ENCODE data around the gene POU6F2. TPM values are rescaled to one million over a fixed set of nuclear protein-coding genes. Genes with fewer than 3 reads are reported as not detected.

POU6F2 gene
- total RNA-seq, 2 experiments from 2014 or later, result 0.32 TPM; not detected in 1

- Mint-ChIP-seq H3K27ac (no peak overlapping the region), H3K36me3 (no peaks in the 10 kb centered on the region), H3K4me3 (peak overlapping the region; percentile 43), H3K9me3 (ENCODE audit: low read depth) (no peaks in the 10 kb centered on the region), H3K27me3 (peaks cover 10% of the 10 kb centered on the region), H3K4me1 (no peaks in the 10 kb centered on the region)
- DNase-seq (no peak), ATAC-seq (no peak)
- CTCF ChIA-PET, result no interaction called here
Observed at GRCh38 chr7:39130857-39131526, 153.3 kb downstream of the POU6F2 start.

GRCh38 chr7:39132306-39132705 is 154.6 kb downstream of the POU6F2 start:
- Mint-ChIP-seq H3K4me1 (no peaks in the 10 kb centered on the region), H3K27ac (no peak overlapping the region), H3K9me3 (ENCODE audit: low read depth) (no peaks in the 10 kb centered on the region), H3K36me3 (no peaks in the 10 kb centered on the region), H3K4me3 (no peak overlapping the region), H3K27me3 (peaks cover 10% of the 10 kb centered on the region)
- CTCF ChIA-PET, result no interaction called here
- DNase-seq (no peak), ATAC-seq (no peak)

- Mint-ChIP-seq H3K4me1 (no peaks in the 10 kb centered on the region), H3K27me3 (peaks cover 10% of the 10 kb centered on the region), H3K4me3 (no peak overlapping the region), H3K36me3 (no peaks in the 10 kb centered on the region), H3K9me3 (ENCODE audit: low read depth) (no peaks in the 10 kb centered on the region), H3K27ac (no peak overlapping the region)
- DNase-seq (no peak), ATAC-seq (no peak)
- CTCF ChIA-PET, result no interaction called here
Observed at GRCh38 chr7:39133088-39133487, 155.4 kb downstream of the POU6F2 start.

DNA sequence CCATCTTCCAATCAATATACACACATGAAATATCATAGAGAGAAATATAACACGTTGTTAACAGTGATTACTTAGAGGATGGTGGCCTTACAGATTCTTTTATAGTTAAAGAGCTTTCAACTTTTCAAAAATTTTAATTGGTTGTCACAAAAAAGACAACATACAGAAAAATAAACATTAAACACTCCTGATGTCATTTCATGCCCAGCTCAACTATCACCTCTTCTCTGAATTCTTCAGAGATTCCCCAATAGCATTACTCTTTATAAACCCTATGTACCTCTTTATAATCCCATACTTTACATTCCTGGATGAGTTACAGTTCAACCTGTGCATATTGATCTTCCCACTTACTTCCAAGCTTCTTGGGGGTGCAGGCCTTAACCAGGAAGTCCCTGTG is 159.8 kb downstream of the POU6F2 start:
- Mint-ChIP-seq H3K27me3 (peaks cover 4% of the 10 kb centered on the region), H3K9me3 (ENCODE audit: low read depth) (no peaks in the 10 kb centered on the region), H3K4me1 (no peaks in the 10 kb centered on the region), H3K4me3 (no peak overlapping the region), H3K36me3 (no peaks in the 10 kb centered on the region), H3K27ac (no peak overlapping the region)
- ATAC-seq (no peak), DNase-seq (no peak)
- CTCF ChIA-PET, result no interaction called here

DNA sequence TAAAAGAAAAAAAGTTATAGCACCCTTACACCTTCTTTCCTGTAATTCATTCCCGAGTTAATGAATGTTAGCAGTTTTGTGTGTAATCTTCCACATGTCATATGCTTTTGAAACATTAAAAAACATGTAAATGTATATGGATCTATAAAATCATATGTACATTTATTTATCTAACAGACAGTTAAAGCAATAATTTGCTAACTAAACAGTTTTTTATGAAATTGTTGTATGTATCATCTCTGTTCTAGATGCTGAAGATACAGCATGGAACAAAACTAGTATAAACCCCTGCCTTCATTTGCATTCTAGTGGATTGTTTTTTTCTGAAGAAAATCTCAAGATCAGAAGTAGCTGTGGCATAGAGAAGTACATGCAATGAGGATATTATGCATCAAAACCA is 165.0 kb downstream of the POU6F2 start:
- Mint-ChIP-seq H3K4me3 (no peak overlapping the region), H3K4me1 (no peaks in the 10 kb centered on the region), H3K36me3 (no peaks in the 10 kb centered on the region), H3K27me3 (no peaks in the 10 kb centered on the region), H3K9me3 (ENCODE audit: low read depth) (no peaks in the 10 kb centered on the region), H3K27ac (no peak overlapping the region)
- DNase-seq, result no peak
- CTCF ChIA-PET, result no interaction called here
- ATAC-seq, result no peak

DNA sequence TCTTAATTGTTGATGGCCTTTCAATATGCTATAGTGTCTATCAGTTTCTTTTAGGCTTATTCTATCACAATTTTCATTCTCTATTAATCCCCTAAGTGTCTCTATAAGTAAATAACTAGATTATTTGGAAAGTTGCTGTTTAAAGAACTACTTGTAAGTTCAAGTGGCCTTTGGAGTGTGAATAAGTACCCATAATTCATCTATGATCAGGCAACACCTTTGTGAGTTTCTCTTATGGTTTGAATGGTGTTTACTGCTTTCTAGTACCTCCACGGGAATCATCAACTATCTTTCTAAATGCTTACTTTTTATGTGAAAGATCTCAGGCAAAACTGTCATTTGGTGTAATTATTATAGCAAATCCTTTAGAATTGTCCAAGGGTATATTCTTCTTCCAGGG is 166.7 kb downstream of the POU6F2 start:
- Mint-ChIP-seq H3K27me3 (no peaks in the 10 kb centered on the region), H3K9me3 (ENCODE audit: low read depth) (no peaks in the 10 kb centered on the region), H3K36me3 (no peaks in the 10 kb centered on the region), H3K4me3 (no peak overlapping the region), H3K27ac (no peak overlapping the region), H3K4me1 (no peaks in the 10 kb centered on the region)
- ATAC-seq (no peak), DNase-seq (no peak)
- CTCF ChIA-PET, result no interaction called here

DNA sequence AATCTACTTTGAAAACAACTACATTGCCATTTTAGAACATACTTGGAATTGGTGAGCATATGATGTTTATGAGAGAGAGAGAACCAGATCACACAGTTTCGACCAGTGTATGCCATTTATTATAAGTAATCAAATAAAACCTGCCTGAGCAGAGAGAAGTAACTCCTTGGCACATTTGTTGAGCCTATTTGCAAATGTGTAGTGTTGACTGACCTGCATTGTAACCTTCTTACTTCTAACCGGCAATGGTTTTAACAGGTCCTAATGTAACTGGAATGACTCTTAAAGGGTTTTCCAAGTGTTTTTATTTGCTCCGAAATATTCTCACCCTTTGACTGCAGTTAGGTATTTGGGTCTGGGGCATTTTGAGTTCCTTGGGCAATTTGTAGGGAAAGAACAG is 167.6 kb downstream of the POU6F2 start:
- no peak for ATAC-seq
- CTCF ChIA-PET, result no interaction called here
- DNase-seq, result no peak
- Mint-ChIP-seq H3K27ac (no peak overlapping the region), H3K4me1 (no peaks in the 10 kb centered on the region), H3K9me3 (ENCODE audit: low read depth) (no peaks in the 10 kb centered on the region), H3K4me3 (no peak overlapping the region), H3K27me3 (no peaks in the 10 kb centered on the region), H3K36me3 (no peaks in the 10 kb centered on the region)

GRCh38 chr7:39145935-39146334 is 168.2 kb downstream of the POU6F2 start:
- Mint-ChIP-seq H3K36me3 (no peaks in the 10 kb centered on the region), H3K27me3 (no peaks in the 10 kb centered on the region), H3K4me3 (no peak overlapping the region), H3K9me3 (ENCODE audit: low read depth) (no peaks in the 10 kb centered on the region), H3K27ac (no peak overlapping the region), H3K4me1 (no peaks in the 10 kb centered on the region)
- CTCF ChIA-PET, result no interaction called here
- no peak for ATAC-seq
- no peak for DNase-seq

GRCh38 chr7:39152701-39153100 is 175.0 kb downstream of the POU6F2 start:
- Mint-ChIP-seq H3K27ac (no peak overlapping the region), H3K4me3 (no peak overlapping the region), H3K4me1 (no peaks in the 10 kb centered on the region), H3K27me3 (no peaks in the 10 kb centered on the region), H3K36me3 (no peaks in the 10 kb centered on the region), H3K9me3 (ENCODE audit: low read depth) (no peaks in the 10 kb centered on the region)
- no peak for ATAC-seq
- CTCF ChIA-PET, result no interaction called here
- DNase-seq, result no peak

DNA sequence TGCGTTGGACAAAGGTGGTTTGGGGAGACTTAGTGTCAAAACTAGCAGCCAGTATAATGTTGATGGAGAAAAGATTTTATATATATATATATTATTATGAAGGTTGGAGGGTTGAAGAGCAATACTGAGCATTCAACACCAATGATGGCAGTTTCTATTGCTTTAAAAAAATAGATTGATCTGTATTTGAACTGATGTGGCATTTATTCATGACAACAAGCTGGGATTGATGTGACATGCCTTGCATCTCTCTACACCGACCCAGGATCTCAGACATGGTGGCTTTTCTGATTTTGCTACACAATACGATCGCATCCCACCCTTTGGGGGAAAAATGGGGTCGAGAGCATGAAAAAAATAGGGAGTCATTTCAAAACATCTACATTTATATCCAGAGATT is 175.4 kb downstream of the POU6F2 start:
- no peaks in the 10 kb centered on the region for H3K9me3 Mint-ChIP-seq (ENCODE audit: low read depth)
- no peak overlapping the region for H3K4me3 Mint-ChIP-seq
- H3K36me3 Mint-ChIP-seq, result no peaks in the 10 kb centered on the region
- CTCF ChIA-PET, result no interaction called here
- H3K27ac Mint-ChIP-seq, result no peak overlapping the region
- H3K27me3 Mint-ChIP-seq, result no peaks in the 10 kb centered on the region
- no peaks in the 10 kb centered on the region for H3K4me1 Mint-ChIP-seq
- DNase-seq (no peak), ATAC-seq (no peak)

- Mint-ChIP-seq H3K27me3 (no peaks in the 10 kb centered on the region), H3K36me3 (no peaks in the 10 kb centered on the region), H3K4me1 (no peaks in the 10 kb centered on the region), H3K9me3 (ENCODE audit: low read depth) (no peaks in the 10 kb centered on the region), H3K27ac (no peak overlapping the region), H3K4me3 (no peak overlapping the region)
- no peak for ATAC-seq
- CTCF ChIA-PET, result no interaction called here
- DNase-seq, result no peak
Observed at GRCh38 chr7:39153647-39154046, 175.9 kb downstream of the POU6F2 start.

DNA sequence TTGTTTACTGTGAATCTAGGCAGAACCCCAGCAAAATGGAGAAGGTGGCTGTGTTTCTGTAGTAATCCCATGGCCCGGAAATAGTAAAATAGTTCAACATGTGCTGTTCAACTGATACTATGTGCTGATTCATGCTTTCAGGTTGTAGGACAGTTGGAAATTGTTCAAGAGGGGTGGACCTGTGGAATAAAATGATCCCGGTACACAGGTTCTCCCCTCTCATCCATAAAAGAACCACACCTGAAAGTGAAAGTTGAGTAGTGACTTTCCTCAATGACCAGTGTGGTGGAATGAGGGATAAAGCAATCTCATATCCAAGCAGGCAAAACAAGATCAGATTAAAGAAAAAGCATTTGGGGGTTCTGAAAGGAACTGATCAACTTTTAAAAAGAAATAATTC is 177.1 kb downstream of the POU6F2 start:
- Mint-ChIP-seq H3K36me3 (no peaks in the 10 kb centered on the region), H3K9me3 (ENCODE audit: low read depth) (no peaks in the 10 kb centered on the region)
- CTCF ChIA-PET, result no interaction called here

DNA sequence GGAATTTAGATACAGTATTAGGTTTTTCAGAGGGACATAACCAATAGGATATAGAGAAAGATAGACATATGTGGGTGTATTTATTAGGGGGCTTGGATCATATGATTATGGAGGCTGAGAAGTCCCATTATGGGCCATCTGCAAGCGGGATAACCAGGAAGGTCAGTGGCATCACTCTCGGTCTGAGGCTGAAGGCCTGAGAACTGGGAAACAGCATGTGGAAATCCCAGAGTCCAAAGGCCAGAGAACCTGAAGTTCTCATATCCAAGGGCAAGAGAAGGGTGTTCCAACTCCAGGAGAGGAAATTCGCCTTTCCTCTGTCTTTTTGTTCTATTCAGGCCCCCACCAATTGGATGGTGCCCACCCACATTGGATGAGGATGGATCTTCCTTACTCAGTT is 180.7 kb downstream of the POU6F2 start:
- no peaks in the 10 kb centered on the region for H3K4me1 Mint-ChIP-seq
- H3K9me3 Mint-ChIP-seq (ENCODE audit: low read depth), result no peaks in the 10 kb centered on the region
- no peaks in the 10 kb centered on the region for H3K36me3 Mint-ChIP-seq
- H3K27ac Mint-ChIP-seq, result no peak overlapping the region
- ATAC-seq, result no peak
- DNase-seq, result no peak
- no peak overlapping the region for H3K4me3 Mint-ChIP-seq
- no peaks in the 10 kb centered on the region for H3K27me3 Mint-ChIP-seq
- CTCF ChIA-PET, result no interaction called here

More for the DNA sequence above, 177.1 kb downstream of the POU6F2 start:
- ATAC-seq (no peak), DNase-seq (no peak)
- no peak overlapping the region for H3K4me3 Mint-ChIP-seq
- H3K4me1 Mint-ChIP-seq, result no peaks in the 10 kb centered on the region
- H3K27me3 Mint-ChIP-seq, result no peaks in the 10 kb centered on the region
- H3K27ac Mint-ChIP-seq, result no peak overlapping the region

DNA sequence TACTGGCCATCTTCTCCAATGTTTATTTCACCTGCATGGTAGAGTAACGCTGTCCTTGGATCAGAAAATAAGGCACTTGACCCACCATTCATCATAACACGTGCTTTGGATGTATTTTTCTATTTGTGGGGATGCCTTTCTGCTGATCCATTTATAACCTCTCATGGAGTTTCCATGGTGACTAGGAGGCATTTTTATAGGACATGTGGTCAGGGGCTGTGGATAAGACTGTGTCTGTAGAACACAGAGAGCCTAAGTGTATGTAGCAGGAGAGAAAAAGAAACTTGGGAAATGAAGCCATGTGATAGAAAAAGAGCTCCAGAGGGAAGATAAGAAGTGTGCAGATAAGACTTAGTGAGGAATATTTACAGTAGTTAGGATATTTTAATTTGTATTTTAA is 184.2 kb downstream of the POU6F2 start:
- no peak for ATAC-seq
- Mint-ChIP-seq H3K36me3 (no peaks in the 10 kb centered on the region), H3K9me3 (ENCODE audit: low read depth) (no peaks in the 10 kb centered on the region), H3K4me3 (no peak overlapping the region), H3K4me1 (no peaks in the 10 kb centered on the region), H3K27ac (no peak overlapping the region), H3K27me3 (no peaks in the 10 kb centered on the region)
- CTCF ChIA-PET, result no interaction called here
- DNase-seq, result no peak

GRCh38 chr7:39164887-39165286 is 187.2 kb downstream of the POU6F2 start:
- H3K27me3 Mint-ChIP-seq, result no peaks in the 10 kb centered on the region
- no peaks in the 10 kb centered on the region for H3K9me3 Mint-ChIP-seq (ENCODE audit: low read depth)
- CTCF ChIA-PET, result no interaction called here
- DNase-seq (no peak), ATAC-seq (no peak)
- no peak overlapping the region for H3K4me3 Mint-ChIP-seq
- no peak overlapping the region for H3K27ac Mint-ChIP-seq
- no peaks in the 10 kb centered on the region for H3K4me1 Mint-ChIP-seq
- no peaks in the 10 kb centered on the region for H3K36me3 Mint-ChIP-seq
